ENCODE results near the gene DDC. TPM values are rescaled to one million over a fixed set of nuclear protein-coding genes. Genes with fewer than 3 reads are reported as not detected.
"Not testable (repeated sequence)": the region's sequence is repeated elsewhere in the genome, so short reads cannot be mapped to it uniquely, and the experiment has no call there.

The DDC gene
- total RNA-seq, 4 donors from 2014 or later, result 0.24 to 1.3 TPM; not detected in 2

- H3K4me3 ChIP-seq, result no peak overlapping the region
- TF ChIP-seq POLR2A (IDR thresholded peaks at IDR 0.05) (no peak), CTCF (IDR thresholded peaks at IDR 0.05 in 4 of 5, conservative IDR thresholded peaks at IDR 0.05 in 1 of 5) (no peak)
- no peak for DNase-seq
- no peaks in the 10 kb centered on the region for H3K36me3 ChIP-seq
- no peak overlapping the region for H3K27ac ChIP-seq
- H3K9me3 ChIP-seq, result no peaks in the 10 kb centered on the region
- ATAC-seq, result no peak
- no peaks in the 10 kb centered on the region for H3K27me3 ChIP-seq
- H3K4me1 ChIP-seq, result no peaks in the 10 kb centered on the region
- in situ Hi-C loops (cut with MboI; ENCODE audit: low sequenced_read_pairs in 4 of 4) (loop anchor here (10.0 to 25.0 kb wide), 8 partner anchors 133 to 901 kb away; partner anchors contain the start of gene GRB10 (in 2 of the 4)), intact Hi-C loops (cut with DNase I; ENCODE audit: low total_unique reads) (loop anchor here (10.0 kb wide), 3 partner anchors 333 to 703 kb away; no protein-coding TSS in a partner anchor)
Observed at GRCh38 chr7:50461695-50462094, 103.5 kb downstream of the DDC start.

GRCh38 chr7:50459183-50459582 is 106.0 kb downstream of the DDC start:
- DNase-seq, H3K9me3 ChIP-seq, H3K4me1 ChIP-seq, H3K4me3 ChIP-seq, H3K36me3 ChIP-seq, ATAC-seq, H3K27ac ChIP-seq, H3K27me3 ChIP-seq: not testable (repeated sequence)
- in situ Hi-C loops (cut with MboI; ENCODE audit: low sequenced_read_pairs in 4 of 4) (loop anchor here in 3 of 4 donors (25.0 kb wide), 5 partner anchors 228 to 903 kb away; partner anchors contain the start of gene GRB10 (in 2 of the 3)), intact Hi-C loops (cut with DNase I; ENCODE audit: low total_unique reads) (loop anchor here (10.0 kb wide), 1 partner anchor 896 kb away; no protein-coding TSS in a partner anchor)

GRCh38 chr7:50458651-50459050 is 106.6 kb downstream of the DDC start:
- not testable (repeated sequence) for DNase-seq
- in situ Hi-C loops (cut with MboI; ENCODE audit: low sequenced_read_pairs in 4 of 4), result loop anchor here in 3 of 4 donors (25.0 kb wide), 5 partner anchors 229 to 904 kb away; partner anchors contain the start of gene GRB10 (in 2 of the 3)

GRCh38 chr7:50456371-50457123 is 108.7 kb downstream of the DDC start:
- Histone ChIP-seq H3K36me3 (no peaks in the 10 kb centered on the region), H3K9me3 (no peaks in the 10 kb centered on the region), H3K27ac (no peak overlapping the region), H3K4me1 (no peaks in the 10 kb centered on the region), H3K27me3 (no peaks in the 10 kb centered on the region), H3K4me3 (no peak overlapping the region)
- DNase-seq, result no peak
- TF ChIP-seq CTCF (IDR thresholded peaks at IDR 0.05 in 4 of 5, conservative IDR thresholded peaks at IDR 0.05 in 1 of 5), result no peak
- no peak for TF ChIP-seq POLR2A (IDR thresholded peaks at IDR 0.05)
- in situ Hi-C loops (cut with MboI; ENCODE audit: low sequenced_read_pairs in 4 of 4) (loop anchor here in 3 of 4 donors (25.0 kb wide), 5 partner anchors 231 to 906 kb away; partner anchors contain the start of gene GRB10 (in 2 of the 3)), intact Hi-C loops (cut with DNase I; ENCODE audit: low total_unique reads) (loop anchor here (10.0 kb wide), 1 partner anchor 898 kb away; no protein-coding TSS in a partner anchor)
- no peak for ATAC-seq

More at GRCh38 chr7:50458651-50459050, 106.6 kb downstream of the DDC start:
- H3K27me3 ChIP-seq, H3K36me3 ChIP-seq, H3K27ac ChIP-seq, H3K4me1 ChIP-seq, H3K9me3 ChIP-seq, ATAC-seq, H3K4me3 ChIP-seq: not testable (repeated sequence)
- intact Hi-C loops (cut with DNase I; ENCODE audit: low total_unique reads), result loop anchor here (10.0 kb wide), 1 partner anchor 896 kb away; no protein-coding TSS in a partner anchor

GRCh38 chr7:50455658-50456057 is 109.5 kb downstream of the DDC start:
- in situ Hi-C loops (cut with MboI; ENCODE audit: low sequenced_read_pairs in 4 of 4) (loop anchor here in 3 of 4 donors (25.0 kb wide), 5 partner anchors 232 to 907 kb away; partner anchors contain the start of gene GRB10 (in 2 of the 3)), intact Hi-C loops (cut with DNase I; ENCODE audit: low total_unique reads) (loop anchor here (10.0 kb wide), 1 partner anchor 899 kb away; no protein-coding TSS in a partner anchor)
- Histone ChIP-seq H3K9me3 (no peaks in the 10 kb centered on the region), H3K4me3 (no peak overlapping the region), H3K27ac (no peak overlapping the region), H3K4me1 (peaks cover 3 to 9% of the 10 kb centered on the region in 2 donors), H3K27me3 (no peaks in the 10 kb centered on the region), H3K36me3 (no peaks in the 10 kb centered on the region)
- TF ChIP-seq POLR2A (IDR thresholded peaks at IDR 0.05), result no peak
- no peak for TF ChIP-seq CTCF (IDR thresholded peaks at IDR 0.05 in 4 of 5, conservative IDR thresholded peaks at IDR 0.05 in 1 of 5)
- DNase-seq (no peak), ATAC-seq (no peak)
